Measurements from ENCODE around the gene UBR2.

DNA sequence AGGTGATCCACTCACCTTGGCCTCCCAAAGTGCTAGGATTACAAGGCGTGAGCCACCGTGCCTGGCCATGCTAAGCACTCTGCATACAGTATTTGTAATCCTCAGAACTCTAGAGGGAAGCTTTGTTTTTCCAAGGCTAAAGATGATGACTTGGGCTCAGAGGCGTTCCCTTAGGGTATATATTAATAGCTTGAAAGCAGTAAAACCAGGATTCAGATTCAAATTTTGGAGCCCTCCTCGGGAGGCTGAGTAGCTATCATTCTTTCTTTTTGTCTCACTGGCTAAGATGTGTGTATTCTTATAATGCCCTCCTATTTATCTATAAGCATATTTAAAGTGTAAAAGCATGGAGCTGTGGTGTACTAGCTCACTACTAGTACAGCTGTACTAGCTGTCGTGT lies 90.0 kb downstream of the UBR2 start:
- TF ChIP-seq, protein P1, sequence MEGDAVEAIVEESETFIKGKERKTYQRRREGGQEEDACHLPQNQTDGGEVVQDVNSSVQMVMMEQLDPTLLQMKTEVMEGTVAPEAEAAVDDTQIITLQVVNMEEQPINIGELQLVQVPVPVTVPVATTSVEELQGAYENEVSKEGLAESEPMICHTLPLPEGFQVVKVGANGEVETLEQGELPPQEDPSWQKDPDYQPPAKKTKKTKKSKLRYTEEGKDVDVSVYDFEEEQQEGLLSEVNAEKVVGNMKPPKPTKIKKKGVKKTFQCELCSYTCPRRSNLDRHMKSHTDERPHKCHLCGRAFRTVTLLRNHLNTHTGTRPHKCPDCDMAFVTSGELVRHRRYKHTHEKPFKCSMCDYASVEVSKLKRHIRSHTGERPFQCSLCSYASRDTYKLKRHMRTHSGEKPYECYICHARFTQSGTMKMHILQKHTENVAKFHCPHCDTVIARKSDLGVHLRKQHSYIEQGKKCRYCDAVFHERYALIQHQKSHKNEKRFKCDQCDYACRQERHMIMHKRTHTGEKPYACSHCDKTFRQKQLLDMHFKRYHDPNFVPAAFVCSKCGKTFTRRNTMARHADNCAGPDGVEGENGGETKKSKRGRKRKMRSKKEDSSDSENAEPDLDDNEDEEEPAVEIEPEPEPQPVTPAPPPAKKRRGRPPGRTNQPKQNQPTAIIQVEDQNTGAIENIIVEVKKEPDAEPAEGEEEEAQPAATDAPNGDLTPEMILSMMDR (IDR thresholded peaks at IDR 0.05), result no peak
- no peak for TF ChIP-seq POLR2A (IDR thresholded peaks at IDR 0.05)

Data from right lobe of liver (tissue), 4 donors.